Stimulated activated CD4-positive, alpha-beta T cell treated with anti-CD3 and anti-CD28 coated beads, TNF-alpha, amount 100 ng/mL, for 4 hours (primary cell): ENCODE data around the gene PPP4C.

Source experiments
- DNase-seq, 3 experiments: peaks; one replicate each; pipeline ENCODE4 v3.0.0-alpha.2; 2020; ENCODE audit warnings: low read depth in 3 of 3

The PPP4C gene

DNA sequence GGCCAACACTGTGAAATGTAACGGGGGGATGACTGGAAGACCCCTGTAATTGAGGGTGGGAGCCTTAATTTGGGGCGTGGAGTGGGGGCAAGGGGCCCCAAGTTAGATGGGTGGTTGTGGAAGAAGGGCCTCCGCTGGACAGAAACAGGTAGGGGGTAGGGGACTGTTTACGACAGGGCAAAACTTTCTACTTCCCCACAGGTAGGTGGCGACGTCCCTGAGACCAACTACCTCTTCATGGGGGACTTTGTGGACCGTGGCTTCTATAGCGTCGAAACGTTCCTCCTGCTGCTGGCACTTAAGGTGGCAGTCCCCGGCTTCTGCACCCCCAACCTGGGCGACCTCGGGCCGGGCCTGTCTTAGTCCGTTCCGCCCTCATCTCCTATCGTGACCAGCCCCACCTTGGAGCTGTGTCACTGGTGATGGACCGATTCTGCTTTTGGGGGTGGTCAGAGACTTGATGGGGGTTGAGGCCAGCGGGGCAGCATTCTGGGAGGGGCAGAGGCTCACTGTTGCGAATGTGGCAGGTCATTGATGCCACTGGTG, 6.8 kb downstream of the PPP4C start:
- no peak for DNase-seq

DNA sequence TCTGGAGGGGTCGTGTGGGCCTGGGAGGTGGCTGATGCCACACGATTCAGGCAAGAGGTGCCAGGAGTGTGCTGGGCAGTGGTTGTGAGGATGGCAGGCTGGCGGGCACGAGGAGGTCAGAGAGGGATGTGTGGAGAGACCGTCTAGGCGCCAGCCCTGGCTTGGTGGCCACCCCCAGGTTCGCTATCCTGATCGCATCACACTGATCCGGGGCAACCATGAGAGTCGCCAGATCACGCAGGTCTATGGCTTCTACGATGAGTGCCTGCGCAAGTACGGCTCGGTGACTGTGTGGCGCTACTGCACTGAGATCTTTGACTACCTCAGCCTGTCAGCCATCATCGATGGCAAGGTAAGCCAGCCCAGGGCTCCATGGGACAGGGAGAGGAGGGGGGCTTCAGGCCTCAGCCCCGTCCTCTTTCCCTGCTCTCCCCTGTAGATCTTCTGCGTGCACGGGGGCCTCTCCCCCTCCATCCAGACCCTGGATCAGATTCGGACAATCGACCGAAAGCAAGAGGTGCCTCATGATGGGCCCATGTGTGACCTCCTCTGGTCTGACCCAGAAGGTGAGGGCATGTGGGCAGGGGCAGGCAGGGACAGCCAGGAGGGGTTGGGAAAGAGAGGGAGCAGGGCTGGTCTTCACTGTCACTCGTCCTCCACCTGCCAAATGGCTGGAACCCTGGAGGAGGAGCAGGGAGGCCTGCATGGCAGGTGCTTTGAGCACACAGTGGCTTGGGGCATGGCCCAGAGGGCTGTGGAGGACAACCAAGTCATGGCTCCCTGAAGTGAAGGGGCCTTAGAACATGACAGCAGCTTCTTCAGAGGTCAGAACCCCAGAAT, 7.6 kb downstream of the PPP4C start:
- no peak for DNase-seq

DNA sequence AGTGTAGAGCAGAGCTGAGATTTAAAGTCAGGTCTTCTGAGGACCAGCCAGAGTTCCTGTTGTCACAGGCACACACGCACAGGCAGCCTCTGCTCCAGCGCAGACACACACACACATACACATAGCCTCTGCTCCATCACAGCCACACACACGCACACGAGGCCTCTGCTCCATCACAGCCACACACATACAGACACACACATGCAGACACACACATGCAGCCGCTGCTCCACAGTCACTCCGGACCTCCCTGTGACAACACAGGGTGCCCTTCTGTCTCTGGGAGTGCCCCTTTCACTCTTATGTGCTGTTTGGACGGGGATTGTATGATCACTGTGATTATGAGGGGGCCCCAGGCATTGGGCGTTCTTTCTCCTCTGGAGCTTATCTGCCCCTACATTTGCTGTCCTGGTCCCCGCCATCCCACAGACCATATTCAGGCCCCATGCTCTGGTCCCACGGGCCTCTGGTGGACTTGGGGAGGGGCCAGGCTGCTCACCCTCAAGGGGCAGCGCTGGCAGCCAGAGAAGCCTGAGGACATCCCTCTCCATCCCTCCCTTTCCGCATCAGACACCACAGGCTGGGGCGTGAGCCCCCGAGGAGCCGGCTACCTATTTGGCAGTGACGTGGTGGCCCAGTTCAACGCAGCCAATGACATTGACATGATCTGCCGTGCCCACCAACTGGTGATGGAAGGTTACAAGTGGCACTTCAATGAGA, 8.5 kb downstream of the PPP4C start:
- no peak for DNase-seq

DNA sequence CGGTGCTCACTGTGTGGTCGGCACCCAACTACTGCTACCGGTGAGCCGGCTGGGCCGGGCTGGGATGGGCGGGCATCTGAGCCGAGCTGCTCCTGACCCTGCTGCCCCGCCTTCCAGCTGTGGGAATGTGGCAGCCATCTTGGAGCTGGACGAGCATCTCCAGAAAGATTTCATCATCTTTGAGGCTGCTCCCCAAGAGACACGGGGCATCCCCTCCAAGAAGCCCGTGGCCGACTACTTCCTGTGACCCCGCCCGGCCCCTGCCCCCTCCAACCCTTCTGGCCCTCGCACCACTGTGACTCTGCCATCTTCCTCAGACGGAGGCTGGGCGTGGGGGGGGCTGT, 9.0 kb downstream of the PPP4C start:
- DNase-seq, result no peak

DNA sequence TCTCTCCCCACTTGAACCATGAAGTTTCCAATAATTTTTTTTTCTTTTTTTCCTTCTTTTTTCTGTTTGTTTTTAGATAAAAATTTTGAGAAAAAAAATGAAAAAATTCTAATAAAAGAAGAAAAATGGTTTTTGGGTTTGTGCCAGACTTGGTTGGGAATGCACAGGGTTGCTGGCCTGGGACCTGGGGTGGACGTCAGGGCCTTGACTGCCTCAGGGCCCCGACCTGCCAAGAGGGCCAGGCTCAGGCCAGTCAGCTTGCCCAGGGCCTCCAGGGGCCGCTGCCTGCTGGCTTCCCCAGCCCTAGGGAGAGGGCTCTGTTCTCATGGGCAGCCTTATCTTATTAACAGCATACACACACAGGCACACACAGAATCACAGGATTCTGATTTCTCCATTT, 9.5 kb downstream of the PPP4C start:
- DNase-seq, result no peak

DNA sequence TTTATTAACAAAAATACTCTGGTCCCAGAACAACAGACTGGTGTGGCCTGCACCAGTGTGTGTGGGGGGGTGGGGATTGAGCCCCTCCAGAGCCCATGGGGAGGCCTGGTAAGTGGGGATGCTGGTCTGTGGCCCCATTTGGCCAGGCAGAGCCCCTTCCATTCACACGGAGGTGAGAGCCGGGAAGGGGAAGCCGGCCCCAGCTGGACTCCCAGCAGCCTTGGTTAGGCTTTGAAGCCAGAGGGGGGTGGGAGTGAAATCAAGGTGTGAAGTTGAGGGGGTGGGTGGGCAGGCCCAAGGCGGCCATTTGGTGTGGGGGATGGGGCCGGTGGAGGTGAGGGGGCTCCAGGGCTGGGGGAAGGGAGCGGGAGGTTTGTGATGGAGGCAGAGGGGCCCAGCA, 10.0 kb downstream of the PPP4C start:
- DNase-seq, result no peak

DNA sequence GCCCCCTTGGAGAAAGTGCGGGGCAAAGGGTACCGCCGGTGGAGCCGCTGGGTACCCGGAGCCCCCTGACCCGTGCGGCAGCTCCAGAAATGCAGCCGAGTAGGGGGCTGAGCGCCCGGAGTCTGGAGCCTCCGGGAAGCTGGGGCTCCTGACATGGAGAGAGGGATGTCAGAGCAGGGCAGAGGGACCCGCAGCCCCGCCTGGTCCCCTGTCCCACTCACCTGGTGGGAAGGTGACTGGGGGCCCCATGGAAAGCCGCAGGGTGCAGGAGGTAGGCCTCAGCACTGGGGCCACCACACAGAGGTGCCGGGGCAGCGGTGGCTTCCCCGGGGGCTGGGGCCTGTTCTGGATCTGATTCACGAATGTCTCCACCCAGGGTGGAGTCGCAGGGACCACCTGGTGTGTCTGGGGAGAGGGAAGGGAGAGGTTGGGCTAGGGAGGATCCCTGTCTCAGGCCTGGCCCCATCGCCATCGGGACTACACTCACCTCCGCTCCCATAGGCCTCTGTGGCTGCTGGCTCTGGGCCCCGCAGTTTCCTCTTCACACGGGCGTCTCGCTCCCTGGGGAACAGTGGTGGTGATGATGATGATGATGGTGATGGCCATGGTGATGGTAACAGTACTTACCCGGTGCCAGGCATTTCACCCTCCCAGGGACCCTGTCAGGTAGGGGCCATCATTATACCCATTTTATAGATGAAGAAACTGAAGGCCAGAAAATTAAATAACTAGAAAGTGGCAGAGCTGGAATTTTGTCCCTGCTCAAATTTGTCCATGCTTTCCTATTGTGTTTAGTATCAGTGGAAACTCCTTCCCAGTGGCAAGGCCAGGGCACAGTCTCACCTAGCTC, 10.7 kb downstream of the PPP4C start:
- DNase-seq, result no peak

DNA sequence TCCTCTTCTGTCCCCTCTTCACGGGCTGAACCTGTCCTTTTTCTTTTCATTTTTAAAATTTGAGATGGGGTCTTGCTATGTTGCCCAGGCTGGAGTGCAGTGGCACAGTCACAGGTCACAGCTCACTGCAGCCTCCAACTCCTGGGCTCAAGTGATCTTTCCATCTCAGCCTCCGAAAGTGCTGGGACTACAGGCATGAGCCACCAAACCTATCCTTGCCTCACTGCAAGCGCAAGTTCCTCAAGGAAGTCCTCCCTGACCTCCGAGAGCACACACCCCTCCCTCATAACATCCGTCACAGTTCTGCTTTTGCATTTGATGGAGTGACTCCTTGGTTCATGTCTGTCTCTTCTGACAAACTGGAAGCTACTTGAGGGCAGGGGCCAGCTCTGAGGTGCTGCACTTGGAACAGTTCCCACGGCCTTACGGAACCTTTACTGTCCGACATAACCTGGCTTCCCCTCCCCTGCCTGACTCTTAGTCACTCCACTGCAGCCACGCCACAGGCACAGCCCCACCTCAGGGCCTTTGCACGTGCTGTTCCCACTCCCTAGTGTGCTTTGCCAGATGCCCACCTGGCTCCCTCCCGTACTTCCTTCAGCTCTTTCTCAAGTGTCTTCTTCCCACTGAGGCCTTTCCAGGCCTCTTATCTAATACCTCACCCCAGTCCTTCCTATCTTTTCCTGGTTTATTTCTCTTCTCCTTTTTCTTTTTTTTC, 11.5 kb downstream of the PPP4C start:
- DNase-seq, result no peak

DNA sequence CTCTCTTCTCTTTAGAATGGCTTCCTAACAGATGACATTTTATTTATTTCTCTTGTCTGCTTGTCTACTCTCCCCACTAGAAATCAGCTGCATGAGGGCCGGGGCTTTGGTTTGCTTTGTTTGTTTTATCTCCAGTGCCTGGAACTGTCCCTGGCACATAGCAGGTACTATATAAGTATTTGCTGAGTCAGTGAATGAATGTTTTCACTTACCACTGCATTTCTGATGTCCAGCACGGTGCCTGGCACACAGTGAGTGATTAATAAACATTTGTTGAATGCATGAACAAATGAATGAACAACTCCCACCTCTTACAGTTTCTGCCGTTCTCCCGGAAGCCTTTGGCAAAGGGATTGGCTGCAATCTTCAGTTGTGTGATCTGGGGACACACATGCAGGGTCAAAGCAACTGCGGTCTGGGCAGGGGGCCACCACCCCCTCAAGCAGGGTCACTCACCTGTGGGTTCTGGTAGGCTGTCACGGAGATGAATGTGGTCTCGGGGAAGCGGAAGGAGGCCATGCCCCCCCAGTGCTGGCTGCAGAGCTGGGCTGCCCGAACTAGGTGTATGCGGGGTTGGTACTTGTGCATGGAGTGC, 12.5 kb downstream of the PPP4C start:
- DNase-seq, result no peak

DNA sequence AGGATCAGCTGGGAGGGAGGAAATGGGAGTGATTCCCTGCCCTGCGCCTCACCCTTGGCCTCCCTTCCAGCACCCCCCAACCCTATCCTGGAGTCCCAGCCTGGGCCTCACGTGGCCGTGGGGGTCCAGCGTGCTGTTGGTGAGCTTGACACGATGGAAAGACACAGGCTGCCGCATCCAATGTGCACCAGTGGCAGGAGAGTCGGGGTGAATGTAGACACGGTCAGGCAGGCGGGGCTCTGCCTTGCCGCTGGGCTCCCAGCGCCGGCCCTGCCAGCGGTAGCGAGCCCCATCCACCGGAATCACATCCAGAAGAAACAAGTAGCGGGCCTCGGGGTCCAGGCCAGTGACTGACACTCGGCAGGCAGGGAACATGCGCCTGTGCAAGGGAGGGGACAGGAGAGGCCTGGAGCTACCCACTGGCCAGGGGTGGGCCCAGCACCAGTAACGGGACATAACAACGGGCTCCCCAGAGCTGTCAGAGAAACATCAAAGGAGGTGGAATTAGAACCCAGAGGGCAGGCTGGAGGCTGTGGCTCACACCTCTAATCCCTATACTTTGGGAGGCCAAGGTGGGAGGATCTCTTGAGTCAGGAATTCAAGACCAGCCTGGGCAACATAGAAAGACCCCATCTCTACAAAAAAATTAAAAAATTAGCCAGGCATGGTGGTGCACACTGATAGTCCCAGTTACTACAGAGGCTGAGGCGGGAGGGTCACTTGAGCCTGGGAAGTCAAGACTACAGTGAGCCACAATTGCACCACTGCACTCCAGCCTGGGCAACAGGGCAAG, 13.2 kb downstream of the PPP4C start:
- DNase-seq, result no peak

DNA sequence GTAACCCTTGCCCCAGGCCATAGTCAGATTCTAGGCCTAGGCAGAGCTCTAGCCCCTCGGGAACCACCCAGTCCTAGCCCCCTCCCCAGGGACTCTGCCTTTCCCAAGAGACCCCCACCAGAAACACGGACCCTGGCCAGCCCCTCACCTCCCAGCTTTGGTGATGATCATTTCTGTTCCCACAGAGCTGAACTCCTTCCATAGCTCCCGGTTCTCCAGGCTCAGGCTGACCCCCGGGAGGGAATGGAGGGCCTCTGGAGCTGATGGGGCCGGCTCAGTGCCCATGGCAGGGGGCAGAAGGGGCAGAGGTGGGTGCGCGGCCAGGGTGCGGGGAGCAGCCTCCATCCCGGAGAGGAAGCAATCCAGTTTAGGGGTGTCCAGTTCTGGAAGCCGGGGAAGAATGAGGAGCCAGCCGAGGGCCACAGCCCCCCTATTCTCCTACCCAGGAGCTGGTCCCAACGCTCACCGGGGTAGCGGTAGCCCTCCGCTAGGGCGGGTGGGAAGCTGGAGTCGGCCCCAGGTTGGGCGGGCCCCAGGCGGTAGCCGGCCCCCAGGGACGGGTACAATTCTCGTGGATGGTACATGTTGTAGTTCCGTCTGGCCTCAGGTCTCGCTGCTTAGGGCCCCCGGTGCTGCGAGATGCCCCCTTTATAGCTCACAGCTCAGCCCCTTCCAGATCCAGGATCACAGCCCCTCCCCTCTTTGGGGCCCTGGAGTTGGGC, 15.0 kb downstream of the PPP4C start:
- DNase-seq, result no peak

DNA sequence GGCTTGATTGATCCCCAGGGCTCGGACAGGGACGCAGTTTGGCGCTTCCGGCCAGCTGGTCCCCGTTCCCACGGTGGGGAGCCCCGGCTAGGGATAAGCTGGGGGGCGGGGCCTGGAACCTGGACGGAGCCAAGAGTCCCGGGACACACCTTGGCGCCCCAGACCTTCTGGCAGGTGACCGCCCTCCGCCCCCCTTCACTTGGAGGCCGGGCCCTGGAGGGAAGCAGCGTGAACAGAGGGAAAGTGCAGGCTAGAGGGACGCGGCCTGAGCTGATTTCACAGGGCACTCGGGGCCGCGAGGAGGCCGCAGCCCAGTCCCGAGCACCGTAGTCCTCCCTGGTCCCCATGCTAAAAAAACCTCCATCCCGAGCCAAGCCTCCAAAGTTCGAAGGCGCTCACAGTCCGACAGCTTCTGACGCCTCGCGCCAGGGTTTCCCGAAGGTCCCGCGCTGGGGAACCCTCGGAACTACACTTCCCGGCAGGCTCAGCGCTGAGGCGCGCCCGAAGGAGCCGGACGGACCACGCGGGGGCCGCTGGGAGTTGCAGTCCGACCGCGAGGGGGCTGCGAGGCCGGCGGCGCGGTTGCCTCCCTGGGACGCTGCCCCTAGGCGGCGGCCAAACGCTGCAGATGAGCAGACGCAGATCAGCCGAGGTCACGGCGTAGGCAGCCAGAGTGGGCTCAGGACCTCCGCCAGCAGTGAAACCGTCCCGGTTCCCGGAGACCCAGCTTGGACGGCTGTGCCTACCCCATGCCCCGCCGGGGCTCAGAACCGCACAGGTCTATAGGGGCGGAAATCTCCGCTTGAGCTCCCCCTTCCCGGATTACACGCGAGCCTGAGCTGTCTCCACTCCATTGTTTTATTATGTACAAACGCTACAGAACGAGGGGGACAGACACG, 15.9 kb downstream of the PPP4C start, which contains the start of gene TBX6:
TSS of gene TBX6 (minus strand) at position 451 of the 899 bp plus-strand sequence. CDS start 731 bp downstream, outside the sequence.
- DNase-seq, result peak; percentile 84 to 88 (median 87)

DNA sequence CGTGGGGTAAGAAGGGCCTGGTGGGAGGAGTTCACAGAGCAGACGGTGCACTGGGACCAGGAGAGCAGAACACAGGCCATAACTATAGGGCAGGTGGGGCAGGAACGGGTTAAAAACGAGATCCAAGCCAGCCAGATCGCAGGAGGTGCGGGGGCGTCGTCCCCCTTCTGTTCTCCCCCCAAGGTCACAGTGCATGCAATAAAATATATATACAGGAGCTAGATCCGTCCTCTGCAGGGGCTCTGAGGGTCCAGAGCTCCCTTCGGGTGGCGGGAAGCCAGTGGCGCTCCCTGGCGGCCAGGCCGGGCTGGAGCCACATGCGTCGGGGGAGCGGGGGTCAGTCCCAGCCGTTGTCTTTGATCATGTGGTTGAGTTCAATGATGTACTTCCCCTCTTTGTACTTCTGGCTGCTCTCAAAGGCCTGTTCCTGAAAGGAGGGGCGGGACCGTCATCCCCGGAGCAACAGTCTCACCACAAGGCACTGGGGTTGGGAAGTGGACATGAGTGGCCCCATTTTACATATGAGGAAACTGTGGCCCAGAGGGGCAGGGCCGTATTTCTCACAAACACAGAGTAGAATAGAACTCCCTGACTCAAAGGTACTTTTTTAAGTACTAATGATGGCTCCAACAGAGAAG, 16.7 kb downstream of the PPP4C start:
- peak in 1 of 3 experiments; percentile 39 for DNase-seq

DNA sequence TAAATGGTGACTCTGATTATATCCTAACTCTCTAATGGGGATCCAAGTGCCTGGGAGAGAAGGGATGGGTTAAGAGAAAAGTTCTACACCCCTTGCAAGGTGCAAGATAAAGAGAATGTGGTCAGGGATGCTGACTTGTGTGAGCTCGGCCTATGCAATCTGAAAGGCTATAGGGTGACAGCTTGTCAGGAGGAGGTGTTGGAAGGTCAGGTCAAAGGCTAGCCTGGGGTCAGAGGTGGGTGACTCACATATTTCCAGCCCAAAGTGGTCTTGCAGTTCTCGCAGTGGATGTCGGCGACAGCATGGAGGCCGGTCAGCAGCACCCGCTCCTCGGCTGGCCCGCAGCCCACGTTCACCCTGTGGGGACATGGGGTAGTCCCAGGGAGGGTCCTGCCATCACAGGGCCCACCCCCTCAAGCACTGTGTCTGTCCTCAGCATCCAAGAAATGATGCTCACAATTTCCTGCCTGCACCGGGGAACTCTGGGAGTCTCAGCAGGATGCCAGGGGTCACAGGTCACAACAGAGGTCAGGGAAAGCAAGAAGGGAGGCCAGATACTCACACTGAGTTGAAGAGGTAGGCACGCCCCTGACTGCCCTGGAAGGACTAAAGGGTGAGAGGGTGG, 18.9 kb downstream of the PPP4C start:
- no peak for DNase-seq

DNA sequence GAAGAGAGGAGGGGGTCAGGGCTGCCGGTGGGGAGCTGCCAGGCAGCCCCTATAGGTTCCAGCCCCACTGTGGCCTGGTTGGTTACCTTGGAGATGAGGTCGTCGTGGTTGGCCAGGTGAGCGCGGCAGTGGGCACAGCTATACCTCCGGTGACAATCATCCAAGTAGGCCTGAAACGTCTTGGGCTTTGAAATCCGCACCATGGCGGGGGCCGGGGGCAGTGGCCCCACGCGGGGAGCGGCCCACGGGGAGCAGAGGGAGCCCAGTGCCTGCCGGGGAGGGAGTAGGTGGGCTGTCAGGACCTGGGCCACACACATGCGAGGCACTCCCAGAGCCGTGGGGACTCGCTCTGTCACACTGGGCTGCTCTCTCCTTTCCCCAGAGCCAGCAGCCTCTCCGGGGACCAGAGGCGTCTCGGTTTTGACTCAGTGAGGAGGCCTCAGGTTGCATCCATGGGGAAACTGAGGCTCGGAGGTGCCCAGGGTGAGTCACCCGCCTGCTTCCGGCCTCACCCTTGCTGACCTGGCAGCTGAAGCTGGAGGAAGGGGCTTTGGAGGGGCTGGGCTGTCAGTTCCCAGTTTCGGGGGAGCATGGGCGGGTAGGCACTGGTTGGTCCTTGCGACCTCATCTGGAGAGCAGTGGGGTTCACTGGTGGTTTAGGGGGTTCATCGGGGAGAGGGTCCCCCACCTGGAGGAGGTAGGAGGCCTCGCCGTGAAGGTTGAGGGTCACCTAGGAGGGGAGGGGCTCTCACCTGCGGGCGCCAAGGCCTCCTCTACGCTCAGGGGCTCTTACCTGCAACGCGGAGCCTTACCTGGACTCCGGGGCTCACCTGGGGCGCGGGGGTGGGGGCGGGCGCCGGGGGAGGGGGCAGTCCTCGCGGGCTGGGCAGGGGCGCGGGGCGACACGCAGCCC, 19.6 kb downstream of the PPP4C start:
- no peak for DNase-seq
